ENCODE measurements around the gene MRPS9. TPM values are rescaled to one million over a fixed set of nuclear protein-coding genes. Genes with fewer than 3 reads are reported as not detected.

Gene MRPS9
- total and polyA plus RNA-seq, 8 donors = 8.7 to 30.9 (median 22.4) TPM; not detected in 1

DNA sequence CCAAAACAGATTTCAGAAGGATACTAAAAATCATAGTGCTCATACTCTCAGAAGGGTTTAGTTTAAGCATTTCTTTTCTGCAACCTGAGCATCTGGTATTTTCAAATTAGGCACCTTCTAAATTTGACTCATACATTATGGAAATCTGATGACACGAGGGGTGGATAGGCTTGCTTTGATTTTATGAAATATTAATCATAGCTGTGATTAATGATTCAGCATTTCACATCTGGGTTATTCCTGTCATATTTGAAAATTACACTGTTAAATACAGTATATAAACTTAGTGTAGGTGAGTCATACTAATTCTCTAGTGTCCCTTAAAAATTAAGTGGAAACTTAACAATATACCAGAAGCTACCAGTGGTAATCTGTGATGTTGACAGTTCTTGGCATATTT, 47.7 kb downstream of the MRPS9 start:
- no peaks in the 10 kb centered on the region for H3K4me1 ChIP-seq
- no peaks in the 10 kb centered on the region for H3K9me3 ChIP-seq
- no peak overlapping the region for H3K27ac ChIP-seq
- TF ChIP-seq POLR2A (IDR thresholded peaks at IDR 0.05) (no peak), POLR2AphosphoS5 (IDR thresholded peaks at IDR 0.05) (no peak), EP300 (IDR thresholded peaks at IDR 0.05) (no peak)
- TF ChIP-seq, protein P1, sequence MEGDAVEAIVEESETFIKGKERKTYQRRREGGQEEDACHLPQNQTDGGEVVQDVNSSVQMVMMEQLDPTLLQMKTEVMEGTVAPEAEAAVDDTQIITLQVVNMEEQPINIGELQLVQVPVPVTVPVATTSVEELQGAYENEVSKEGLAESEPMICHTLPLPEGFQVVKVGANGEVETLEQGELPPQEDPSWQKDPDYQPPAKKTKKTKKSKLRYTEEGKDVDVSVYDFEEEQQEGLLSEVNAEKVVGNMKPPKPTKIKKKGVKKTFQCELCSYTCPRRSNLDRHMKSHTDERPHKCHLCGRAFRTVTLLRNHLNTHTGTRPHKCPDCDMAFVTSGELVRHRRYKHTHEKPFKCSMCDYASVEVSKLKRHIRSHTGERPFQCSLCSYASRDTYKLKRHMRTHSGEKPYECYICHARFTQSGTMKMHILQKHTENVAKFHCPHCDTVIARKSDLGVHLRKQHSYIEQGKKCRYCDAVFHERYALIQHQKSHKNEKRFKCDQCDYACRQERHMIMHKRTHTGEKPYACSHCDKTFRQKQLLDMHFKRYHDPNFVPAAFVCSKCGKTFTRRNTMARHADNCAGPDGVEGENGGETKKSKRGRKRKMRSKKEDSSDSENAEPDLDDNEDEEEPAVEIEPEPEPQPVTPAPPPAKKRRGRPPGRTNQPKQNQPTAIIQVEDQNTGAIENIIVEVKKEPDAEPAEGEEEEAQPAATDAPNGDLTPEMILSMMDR (IDR thresholded peaks at IDR 0.05) = no peak
- peaks cover 0 to 22% (median 16%) of the 10 kb centered on the region in 4 donors for H3K36me3 ChIP-seq
- DNase-seq = no peak
- no peaks in the 10 kb centered on the region for H3K27me3 ChIP-seq
- H3K4me3 ChIP-seq = no peak overlapping the region
- WGBS, 5 donors = 76 to 97% (median 88%) methylated on average over 1 of the region's 1 CpG
- intact Hi-C loops (cut with DNase I; ENCODE audit: low total_unique reads) = no loop called here

DNA sequence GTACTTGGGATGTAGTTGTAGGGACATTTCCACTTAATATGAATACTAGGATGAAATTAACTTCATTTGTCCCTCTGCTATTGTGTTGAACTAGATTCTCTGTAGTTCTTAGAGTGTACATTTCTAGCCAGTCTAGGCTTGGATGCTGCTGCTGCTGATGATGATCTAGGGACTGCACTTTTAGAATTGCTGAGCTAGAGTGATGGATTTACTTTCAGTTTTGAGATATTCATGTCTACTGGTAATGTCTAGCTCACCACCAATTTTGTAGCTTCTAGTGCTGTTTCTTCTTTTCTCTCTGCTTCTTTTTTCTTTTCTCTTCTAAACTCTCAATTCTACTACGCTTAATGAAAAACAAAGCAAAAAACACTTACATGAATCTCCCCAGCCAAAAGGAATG, 49.4 kb downstream of the MRPS9 start:
- TF ChIP-seq EP300 (IDR thresholded peaks at IDR 0.05) = no peak
- TF ChIP-seq, protein P1 (IDR thresholded peaks at IDR 0.05) = no peak
- TF ChIP-seq POLR2A (IDR thresholded peaks at IDR 0.05) = no peak
- no peak for TF ChIP-seq POLR2AphosphoS5 (IDR thresholded peaks at IDR 0.05)
- Histone ChIP-seq H3K4me1 (no peaks in the 10 kb centered on the region), H3K4me3 (no peak overlapping the region), H3K36me3 (peaks cover 0 to 27% (median 17%) of the 10 kb centered on the region in 4 donors), H3K9me3 (no peaks in the 10 kb centered on the region), H3K27ac (no peak overlapping the region), H3K27me3 (no peaks in the 10 kb centered on the region)
- 41 to 98% (median 95%) methylated on average over 1 of the region's 1 CpG for WGBS, 5 donors
- no peak for DNase-seq
- intact Hi-C loops (cut with DNase I; ENCODE audit: low total_unique reads) = no loop called here

DNA sequence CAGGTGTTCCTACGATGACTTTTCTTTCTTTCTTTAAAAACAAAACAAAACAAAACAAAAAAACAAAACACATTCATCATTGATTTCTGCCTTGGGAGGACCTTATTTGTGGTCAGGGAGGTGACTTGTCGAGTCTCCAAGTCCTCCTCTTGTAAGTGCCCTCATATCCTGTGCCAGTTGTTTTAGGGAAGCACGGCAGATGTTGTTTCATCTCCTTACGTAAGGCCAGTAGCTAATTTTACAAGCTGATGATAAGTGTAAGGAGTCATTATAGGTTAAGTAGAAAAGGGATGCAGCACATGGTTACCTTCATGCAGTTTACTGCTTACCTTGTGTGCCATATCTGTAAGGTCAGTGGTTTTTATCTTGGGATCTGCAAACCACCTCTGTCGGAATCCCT, 52.2 kb downstream of the MRPS9 start:
- TF ChIP-seq EP300 (IDR thresholded peaks at IDR 0.05) = no peak
- no peak for TF ChIP-seq POLR2A (IDR thresholded peaks at IDR 0.05)
- TF ChIP-seq, protein P1 (IDR thresholded peaks at IDR 0.05) = no peak
- no peak for TF ChIP-seq POLR2AphosphoS5 (IDR thresholded peaks at IDR 0.05)
- 86 to 93% (median 91%) methylated on average over 5 of the region's 5 CpGs for WGBS, 5 donors
- no peak for DNase-seq
- peaks cover 0 to 50% (median 41%) of the 10 kb centered on the region in 4 donors for H3K36me3 ChIP-seq
- H3K9me3 ChIP-seq = no peaks in the 10 kb centered on the region
- no peaks in the 10 kb centered on the region for H3K4me1 ChIP-seq
- H3K4me3 ChIP-seq = no peak overlapping the region
- no peaks in the 10 kb centered on the region for H3K27me3 ChIP-seq
- intact Hi-C loops (cut with DNase I; ENCODE audit: low total_unique reads) = no loop called here
- no peak overlapping the region for H3K27ac ChIP-seq

DNA sequence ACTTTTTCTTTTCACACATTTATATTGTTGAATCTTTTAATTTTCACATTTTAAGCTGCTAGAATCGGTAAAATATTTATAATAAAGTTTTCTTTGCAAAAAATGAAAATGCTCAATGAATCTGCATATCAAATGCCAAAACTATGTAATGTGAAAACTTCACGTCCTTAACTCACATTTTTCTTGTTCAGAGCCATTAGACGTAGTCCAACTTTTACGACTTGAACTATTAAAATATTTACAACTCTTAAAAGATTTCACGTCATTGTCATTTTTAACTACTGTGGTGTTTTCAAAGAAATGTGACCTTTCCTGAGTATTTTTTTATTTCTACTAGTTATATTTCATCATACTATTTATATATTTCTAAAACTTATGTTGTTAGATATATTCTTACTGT, 54.9 kb downstream of the MRPS9 start:
- no peaks in the 10 kb centered on the region for H3K9me3 ChIP-seq
- H3K4me3 ChIP-seq = no peak overlapping the region
- H3K27me3 ChIP-seq = no peaks in the 10 kb centered on the region
- intact Hi-C loops (cut with DNase I; ENCODE audit: low total_unique reads) = no loop called here
- no peak for TF ChIP-seq EP300 (IDR thresholded peaks at IDR 0.05)
- no peak for TF ChIP-seq POLR2AphosphoS5 (IDR thresholded peaks at IDR 0.05)
- TF ChIP-seq POLR2A (IDR thresholded peaks at IDR 0.05) = no peak
- TF ChIP-seq, protein P1 (IDR thresholded peaks at IDR 0.05) = no peak
- H3K4me1 ChIP-seq = no peaks in the 10 kb centered on the region
- no peak overlapping the region for H3K27ac ChIP-seq
- peaks cover 11 to 72% (median 56%) of the 10 kb centered on the region in 4 donors for H3K36me3 ChIP-seq
- DNase-seq = no peak
- WGBS, 5 donors = 88 to 94% (median 91%) methylated on average over 5 of the region's 5 CpGs

All from stomach (tissue), 9 donors.